ENCODE results near the gene GINS2. TPM values are rescaled to one million over a fixed set of nuclear protein-coding genes. Genes with fewer than 3 reads are reported as not detected.

The GINS2 gene
- total RNA-seq, 1 donor from 2014 or later, result 6.5 TPM

DNA sequence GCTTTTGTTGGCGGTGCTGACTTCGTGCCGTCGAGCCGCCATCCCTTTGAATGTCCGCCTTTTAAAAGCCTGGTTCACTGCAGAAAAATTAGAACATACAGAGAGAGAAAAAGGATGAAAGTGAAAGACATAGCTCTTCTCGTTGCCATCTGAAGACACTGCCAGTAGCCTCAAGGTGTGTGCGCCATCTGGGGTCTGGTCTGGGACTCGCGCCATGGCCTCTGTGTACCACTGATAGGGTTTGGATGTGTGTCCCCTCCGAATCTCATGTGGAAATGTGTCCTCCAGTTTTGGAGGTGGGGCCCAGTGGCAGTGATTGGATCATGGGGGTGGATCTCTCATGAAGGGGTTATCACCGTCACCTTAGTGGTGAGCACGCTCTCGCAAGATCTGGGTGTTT, 60.1 kb downstream of the GINS2 start:
- H3K27me3 ChIP-seq (ENCODE audit: control insufficient read depth, insufficient read depth, low read length), result no peaks in the 10 kb centered on the region
- H3K36me3 ChIP-seq (ENCODE audit: control insufficient read depth, insufficient read depth, low read length), result no peaks in the 10 kb centered on the region
- no peak for DNase-seq (ENCODE audit: low read depth)
- H3K4me3 ChIP-seq (ENCODE audit: low read depth, low read length), result no peak overlapping the region
- TF ChIP-seq, protein P1, sequence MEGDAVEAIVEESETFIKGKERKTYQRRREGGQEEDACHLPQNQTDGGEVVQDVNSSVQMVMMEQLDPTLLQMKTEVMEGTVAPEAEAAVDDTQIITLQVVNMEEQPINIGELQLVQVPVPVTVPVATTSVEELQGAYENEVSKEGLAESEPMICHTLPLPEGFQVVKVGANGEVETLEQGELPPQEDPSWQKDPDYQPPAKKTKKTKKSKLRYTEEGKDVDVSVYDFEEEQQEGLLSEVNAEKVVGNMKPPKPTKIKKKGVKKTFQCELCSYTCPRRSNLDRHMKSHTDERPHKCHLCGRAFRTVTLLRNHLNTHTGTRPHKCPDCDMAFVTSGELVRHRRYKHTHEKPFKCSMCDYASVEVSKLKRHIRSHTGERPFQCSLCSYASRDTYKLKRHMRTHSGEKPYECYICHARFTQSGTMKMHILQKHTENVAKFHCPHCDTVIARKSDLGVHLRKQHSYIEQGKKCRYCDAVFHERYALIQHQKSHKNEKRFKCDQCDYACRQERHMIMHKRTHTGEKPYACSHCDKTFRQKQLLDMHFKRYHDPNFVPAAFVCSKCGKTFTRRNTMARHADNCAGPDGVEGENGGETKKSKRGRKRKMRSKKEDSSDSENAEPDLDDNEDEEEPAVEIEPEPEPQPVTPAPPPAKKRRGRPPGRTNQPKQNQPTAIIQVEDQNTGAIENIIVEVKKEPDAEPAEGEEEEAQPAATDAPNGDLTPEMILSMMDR (IDR thresholded peaks at IDR 0.05; ENCODE audit: insufficient read depth, low read length, poor library complexity, severe bottlenecking), result no peak

GRCh38 chr16:85628265-85628556, 60.5 kb downstream of the GINS2 start:
- Histone ChIP-seq H3K4me3 (ENCODE audit: low read depth, low read length) (no peak overlapping the region), H3K36me3 (ENCODE audit: control insufficient read depth, insufficient read depth, low read length) (no peaks in the 10 kb centered on the region), H3K27me3 (ENCODE audit: control insufficient read depth, insufficient read depth, low read length) (no peaks in the 10 kb centered on the region)
- DNase-seq (ENCODE audit: low read depth), result no peak
- TF ChIP-seq, protein P1 (IDR thresholded peaks at IDR 0.05; ENCODE audit: insufficient read depth, low read length, poor library complexity, severe bottlenecking), result no peak

DNA sequence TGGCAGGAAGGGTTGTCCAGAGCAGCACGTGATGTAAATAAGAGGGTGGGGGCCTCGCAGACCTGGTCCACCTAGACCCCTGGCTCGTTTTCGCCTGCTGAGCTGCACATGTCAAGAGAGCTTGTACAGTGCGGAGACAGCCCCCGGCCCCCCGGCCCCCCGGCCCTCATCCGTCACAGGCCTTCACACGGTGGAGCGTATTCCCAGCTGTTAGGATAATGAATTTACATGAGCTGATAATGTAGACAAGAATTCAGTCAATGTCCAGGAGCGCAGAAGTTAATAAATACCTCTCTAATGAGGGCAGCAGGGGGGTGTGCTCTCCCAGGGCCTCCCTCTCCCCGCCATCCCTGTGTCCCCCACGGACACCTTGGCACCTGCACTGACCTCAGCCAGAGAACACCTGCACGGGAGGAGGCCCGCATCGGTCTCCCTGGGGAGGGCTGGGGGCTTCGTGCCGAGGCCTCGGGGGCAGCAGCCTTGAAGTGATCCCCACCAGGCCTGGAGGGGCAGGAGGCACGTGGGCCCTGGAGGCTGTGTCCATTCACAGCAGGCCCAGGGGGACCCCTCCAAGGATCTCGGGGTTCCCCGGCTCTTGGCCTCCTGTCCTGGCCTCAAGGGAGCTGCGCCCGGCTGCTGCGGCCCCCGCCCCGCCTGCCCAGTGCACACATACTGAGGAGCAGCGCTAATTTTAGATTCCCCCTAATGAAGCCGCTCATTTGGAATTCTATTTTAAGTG, 61.1 kb downstream of the GINS2 start:
- H3K4me3 ChIP-seq (ENCODE audit: low read depth, low read length), result no peak overlapping the region
- TF ChIP-seq, protein P1 (IDR thresholded peaks at IDR 0.05; ENCODE audit: insufficient read depth, low read length, poor library complexity, severe bottlenecking), result no peak
- H3K36me3 ChIP-seq (ENCODE audit: control insufficient read depth, insufficient read depth, low read length), result no peaks in the 10 kb centered on the region
- H3K27me3 ChIP-seq (ENCODE audit: control insufficient read depth, insufficient read depth, low read length), result no peaks in the 10 kb centered on the region
- no peak for DNase-seq (ENCODE audit: low read depth)

DNA sequence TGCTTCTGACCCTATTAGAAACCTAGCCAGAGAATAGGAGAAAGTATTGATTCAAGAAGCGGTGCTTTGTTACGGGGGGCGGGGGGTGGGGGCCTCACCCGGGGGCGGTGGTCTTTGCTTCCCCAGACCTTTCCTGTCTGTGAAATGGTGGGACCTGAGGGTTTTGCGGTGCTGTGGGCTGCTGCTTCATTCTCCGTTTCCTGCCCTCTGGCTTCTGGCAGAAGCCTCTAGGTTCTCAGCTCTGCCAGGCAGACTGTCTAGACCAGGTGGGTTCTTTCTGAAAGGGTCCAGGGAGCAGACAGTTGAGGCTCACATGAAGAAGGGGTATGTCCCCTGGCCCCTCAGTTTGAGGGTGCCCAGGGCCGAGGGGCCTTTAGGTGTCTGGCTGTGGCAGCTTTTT, 61.7 kb downstream of the GINS2 start:
- DNase-seq (ENCODE audit: low read depth), result no peak
- H3K36me3 ChIP-seq (ENCODE audit: control insufficient read depth, insufficient read depth, low read length), result no peaks in the 10 kb centered on the region
- TF ChIP-seq, protein P1 (IDR thresholded peaks at IDR 0.05; ENCODE audit: insufficient read depth, low read length, poor library complexity, severe bottlenecking), result no peak
- no peaks in the 10 kb centered on the region for H3K27me3 ChIP-seq (ENCODE audit: control insufficient read depth, insufficient read depth, low read length)
- no peak overlapping the region for H3K4me3 ChIP-seq (ENCODE audit: low read depth, low read length)

Other genes with a start within 250 kb of the GINS2 start
- gene GSE1, start 75.6 kb downstream of the GINS2 start, total RNA-seq, result 25.7 and 30.9 TPM in 2 replicates
- 11.6 and 13.6 TPM in 2 replicates for gene C16orf74, start 62.1 kb upstream of the GINS2 start, total RNA-seq
- 51.8 and 60.7 TPM in 2 replicates for gene EMC8, start 110.6 kb upstream of the GINS2 start, total RNA-seq
- 720 and 850 TPM in 2 replicates for gene COX4I1, start 110.7 kb upstream of the GINS2 start, total RNA-seq
- gene IRF8, start 210.2 kb upstream of the GINS2 start, total RNA-seq, result 2.2 and 5.4 TPM in 2 replicates

Measured in kidney epithelial cell (primary cell).